Thymus (tissue), 11 donors: ENCODE data around the gene FUT4. TPM values are rescaled to one million over a fixed set of nuclear protein-coding genes. Genes with fewer than 3 reads are reported as not detected.
A peak's percentile ranks its signal among the peaks of the same experiment; 100 is the strongest.
"Not testable (repeated sequence)": the region's sequence is repeated elsewhere in the genome, so short reads cannot be mapped to it uniquely, and the experiment has no call there.

Experiments used
- DNase-seq, 9 donors: peaks; one replicate each; pipeline ENCODE4 v3.0.0-alpha.2; 2013; ENCODE audit warnings: low spot score in 9 of 9, low read depth in 6 of 9, missing footprints in 1 of 9
- H3K27ac ChIP-seq, 2 donors: one replicate each; pipeline ENCODE4 v1.5.1; 2013; ENCODE audit warnings: control low read depth in 1 of 2, low read depth in 1 of 2, low read length in 1 of 2, mild to moderate bottlenecking in 1 of 2, moderate library complexity in 1 of 2
- H3K27me3 ChIP-seq, 2 donors: one replicate each; pipeline ENCODE4 v1.5.1; 2013; ENCODE audit warnings: low read length in 1 of 2; ENCODE audit not compliant: control insufficient read depth in 2 of 2, insufficient read depth in 1 of 2
- H3K36me3 ChIP-seq, 2 donors: one replicate each; pipeline ENCODE4 v1.5.1; 2013; ENCODE audit warnings: low read length in 1 of 2, mild to moderate bottlenecking in 1 of 2, moderate library complexity in 1 of 2; ENCODE audit not compliant: control insufficient read depth in 2 of 2, insufficient read depth in 2 of 2
- H3K4me1 ChIP-seq, 2 donors: one replicate each; pipeline ENCODE4 v1.5.1; 2013; ENCODE audit warnings: low read length in 2 of 2; ENCODE audit not compliant: control insufficient read depth in 2 of 2, insufficient read depth in 2 of 2
- H3K4me3 ChIP-seq, 2 donors: one replicate each; pipeline ENCODE4 v1.5.1; 2013; ENCODE audit warnings: low read length in 2 of 2, control low read depth in 1 of 2, mild to moderate bottlenecking in 1 of 2
- H3K9me3 ChIP-seq, 2 donors: one replicate each; pipeline ENCODE4 v1.5.1; 2013; ENCODE audit warnings: low read length in 1 of 2, mild to moderate bottlenecking in 1 of 2; ENCODE audit not compliant: control insufficient read depth in 2 of 2, insufficient read depth in 1 of 2
- WGBS: extraction: QIAGEN DNeasy Blood & Tissue Kit; methylation state at CpG from one replicate; pipeline ENCODE4 v1.1.7; 2013; 5-methylcytosine and 5-hydroxymethylcytosine counted together
- polyA plus RNA-seq: library from polyadenylated mRNA; stranded (reverse); fragments of 200-250 nt; gene quantifications from one replicate; pipeline ENCODE4 v1.2.3, GENCODE V29; 2013
- total RNA-seq: library from RNA; stranded (reverse); fragments of 120-200 nt; gene quantifications from one replicate; pipeline ENCODE4 v1.2.4, GENCODE V29; 2013
- donor health status: healthy.

The FUT4 gene
- total and polyA plus RNA-seq, 2 donors, result 4.3 to 5.0 TPM

- no peak for DNase-seq
- no peaks in the 10 kb centered on the region for H3K27me3 ChIP-seq
- WGBS, result 98% methylated on average over 4 of the region's 4 CpGs
- H3K4me1 ChIP-seq, result no peaks in the 10 kb centered on the region
- no peaks in the 10 kb centered on the region for H3K36me3 ChIP-seq
- H3K9me3 ChIP-seq, result no peaks in the 10 kb centered on the region
- H3K27ac ChIP-seq, result no peak overlapping the region
- no peak overlapping the region for H3K4me3 ChIP-seq
Measured at GRCh38 chr11:94568717-94569116, 25.0 kb downstream of the FUT4 start.

GRCh38 chr11:94572975-94573374 lies 29.3 kb downstream of the FUT4 start:
- H3K27me3 ChIP-seq, DNase-seq, H3K9me3 ChIP-seq, H3K4me3 ChIP-seq, H3K36me3 ChIP-seq, H3K27ac ChIP-seq, H3K4me1 ChIP-seq: not testable (repeated sequence)
- WGBS, result 73% methylated on average over 2 of the region's 2 CpGs

GRCh38 chr11:94574193-94574961 lies 30.7 kb downstream of the FUT4 start:
- Histone ChIP-seq H3K4me1 (no peaks in the 10 kb centered on the region), H3K4me3 (no peak overlapping the region), H3K9me3 (no peaks in the 10 kb centered on the region), H3K27ac (peak overlapping the region in 1 of 2 donors; percentile 12), H3K27me3 (no peaks in the 10 kb centered on the region), H3K36me3 (no peaks in the 10 kb centered on the region)
- DNase-seq, result no peak
- WGBS, result 90% methylated on average over 13 of the region's 13 CpGs

- Histone ChIP-seq H3K36me3 (no peaks in the 10 kb centered on the region), H3K4me3 (no peak overlapping the region), H3K4me1 (no peaks in the 10 kb centered on the region), H3K27ac (no peak overlapping the region), H3K27me3 (no peaks in the 10 kb centered on the region), H3K9me3 (no peaks in the 10 kb centered on the region)
- DNase-seq, result no peak
- 99% methylated on average over 5 of the region's 5 CpGs for WGBS
Measured at GRCh38 chr11:94576306-94576705, 32.6 kb downstream of the FUT4 start.

- no peak for DNase-seq
- 93% methylated on average over 3 of the region's 3 CpGs for WGBS
Measured at GRCh38 chr11:94577841-94578240, 34.1 kb downstream of the FUT4 start.

GRCh38 chr11:94581926-94582325 lies 38.2 kb downstream of the FUT4 start:
- DNase-seq, result no peak
- no peak overlapping the region for H3K27ac ChIP-seq
- H3K4me3 ChIP-seq, result no peak overlapping the region
- WGBS, result 87% methylated on average over 1 of the region's 1 CpG
- H3K9me3 ChIP-seq, result no peaks in the 10 kb centered on the region
- peaks cover 0 to 3% of the 10 kb centered on the region in 2 donors for H3K4me1 ChIP-seq
- no peaks in the 10 kb centered on the region for H3K27me3 ChIP-seq
- no peaks in the 10 kb centered on the region for H3K36me3 ChIP-seq

More at GRCh38 chr11:94577841-94578240, 34.1 kb downstream of the FUT4 start:
- Histone ChIP-seq H3K27ac (no peak overlapping the region), H3K4me1 (no peaks in the 10 kb centered on the region), H3K9me3 (no peaks in the 10 kb centered on the region), H3K4me3 (no peak overlapping the region), H3K27me3 (no peaks in the 10 kb centered on the region), H3K36me3 (no peaks in the 10 kb centered on the region)

GRCh38 chr11:94583213-94583865 lies 39.6 kb downstream of the FUT4 start:
- Histone ChIP-seq H3K9me3 (no peaks in the 10 kb centered on the region), H3K36me3 (no peaks in the 10 kb centered on the region), H3K4me3 (no peak overlapping the region), H3K27me3 (no peaks in the 10 kb centered on the region), H3K27ac (peak overlapping the region; percentile 26 to 69), H3K4me1 (peaks cover 0 to 3% of the 10 kb centered on the region in 2 donors)
- 92% methylated on average over 4 of the region's 4 CpGs for WGBS
- no peak for DNase-seq

- Histone ChIP-seq H3K27me3 (no peaks in the 10 kb centered on the region), H3K4me3 (no peak overlapping the region), H3K9me3 (no peaks in the 10 kb centered on the region), H3K36me3 (no peaks in the 10 kb centered on the region), H3K4me1 (peaks cover 0 to 3% of the 10 kb centered on the region in 2 donors), H3K27ac (peak overlapping the region; percentile 56 to 69)
- DNase-seq, result peak in 3 of 9 donors; percentile 9 to 48 (median 19)
- 86% methylated on average over 3 of the region's 3 CpGs for WGBS
Measured at GRCh38 chr11:94583866-94584500, 40.3 kb downstream of the FUT4 start.

GRCh38 chr11:94584978-94585377 lies 41.3 kb downstream of the FUT4 start:
- peaks cover 0 to 3% of the 10 kb centered on the region in 2 donors for H3K4me1 ChIP-seq
- WGBS, result 99% methylated on average over 5 of the region's 5 CpGs
- DNase-seq, result no peak
- H3K9me3 ChIP-seq, result no peaks in the 10 kb centered on the region
- H3K27ac ChIP-seq, result no peak overlapping the region
- no peaks in the 10 kb centered on the region for H3K27me3 ChIP-seq
- H3K36me3 ChIP-seq, result no peaks in the 10 kb centered on the region
- no peak overlapping the region for H3K4me3 ChIP-seq
